ENCODE data around the gene NRG2.

DNA sequence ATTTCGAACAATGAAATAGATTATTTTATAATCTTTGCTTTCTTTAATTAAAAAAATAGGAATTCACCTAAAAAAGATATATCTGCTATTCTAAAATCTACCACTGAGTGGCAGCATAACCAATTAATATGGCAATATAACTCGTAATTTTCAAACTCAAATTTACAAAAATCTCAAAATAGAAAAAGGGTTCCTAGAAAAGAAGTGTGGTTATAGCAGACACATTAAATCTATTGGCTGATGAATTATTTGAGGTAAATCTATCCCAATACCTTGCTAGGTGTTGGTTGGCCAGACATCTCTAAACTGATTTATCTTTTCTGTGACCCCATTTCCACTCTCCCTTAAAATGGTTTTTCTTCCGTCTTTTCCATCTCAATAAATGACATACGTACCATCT is 30.2 kb upstream of the NRG2 start:
- TF ChIP-seq, protein P1, sequence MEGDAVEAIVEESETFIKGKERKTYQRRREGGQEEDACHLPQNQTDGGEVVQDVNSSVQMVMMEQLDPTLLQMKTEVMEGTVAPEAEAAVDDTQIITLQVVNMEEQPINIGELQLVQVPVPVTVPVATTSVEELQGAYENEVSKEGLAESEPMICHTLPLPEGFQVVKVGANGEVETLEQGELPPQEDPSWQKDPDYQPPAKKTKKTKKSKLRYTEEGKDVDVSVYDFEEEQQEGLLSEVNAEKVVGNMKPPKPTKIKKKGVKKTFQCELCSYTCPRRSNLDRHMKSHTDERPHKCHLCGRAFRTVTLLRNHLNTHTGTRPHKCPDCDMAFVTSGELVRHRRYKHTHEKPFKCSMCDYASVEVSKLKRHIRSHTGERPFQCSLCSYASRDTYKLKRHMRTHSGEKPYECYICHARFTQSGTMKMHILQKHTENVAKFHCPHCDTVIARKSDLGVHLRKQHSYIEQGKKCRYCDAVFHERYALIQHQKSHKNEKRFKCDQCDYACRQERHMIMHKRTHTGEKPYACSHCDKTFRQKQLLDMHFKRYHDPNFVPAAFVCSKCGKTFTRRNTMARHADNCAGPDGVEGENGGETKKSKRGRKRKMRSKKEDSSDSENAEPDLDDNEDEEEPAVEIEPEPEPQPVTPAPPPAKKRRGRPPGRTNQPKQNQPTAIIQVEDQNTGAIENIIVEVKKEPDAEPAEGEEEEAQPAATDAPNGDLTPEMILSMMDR (conservative IDR thresholded peaks at IDR 0.05; ENCODE audit: low read depth, low read length): peak; percentile 63
- TF ChIP-seq MXI1 (IDR thresholded peaks at IDR 0.05; ENCODE audit: borderline replicate concordance, low read depth, low read length) (no peak), RCOR1 (IDR thresholded peaks at IDR 0.05; ENCODE audit: insufficient replicate concordance, low read length) (no peak), POLR2A (IDR thresholded peaks at IDR 0.05; ENCODE audit: low read depth, low read length) (no peak), CEBPB (IDR thresholded peaks at IDR 0.05; ENCODE audit: low read depth, low read length) (no peak), RAD21 (IDR thresholded peaks at IDR 0.05; ENCODE audit: low read length) (peak; percentile 65), SMC3 (IDR thresholded peaks at IDR 0.05; ENCODE audit: low read depth, low read length) (peak; percentile 85), MAFK (IDR thresholded peaks at IDR 0.05; ENCODE audit: low read depth, low read length) (no peak)
- TF ChIP-seq, protein P2, sequence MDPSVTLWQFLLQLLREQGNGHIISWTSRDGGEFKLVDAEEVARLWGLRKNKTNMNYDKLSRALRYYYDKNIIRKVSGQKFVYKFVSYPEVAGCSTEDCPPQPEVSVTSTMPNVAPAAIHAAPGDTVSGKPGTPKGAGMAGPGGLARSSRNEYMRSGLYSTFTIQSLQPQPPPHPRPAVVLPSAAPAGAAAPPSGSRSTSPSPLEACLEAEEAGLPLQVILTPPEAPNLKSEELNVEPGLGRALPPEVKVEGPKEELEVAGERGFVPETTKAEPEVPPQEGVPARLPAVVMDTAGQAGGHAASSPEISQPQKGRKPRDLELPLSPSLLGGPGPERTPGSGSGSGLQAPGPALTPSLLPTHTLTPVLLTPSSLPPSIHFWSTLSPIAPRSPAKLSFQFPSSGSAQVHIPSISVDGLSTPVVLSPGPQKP (IDR thresholded peaks at IDR 0.05; ENCODE audit: borderline replicate concordance, low read depth, low read length): no peak
- TF ChIP-seq, protein P3, sequence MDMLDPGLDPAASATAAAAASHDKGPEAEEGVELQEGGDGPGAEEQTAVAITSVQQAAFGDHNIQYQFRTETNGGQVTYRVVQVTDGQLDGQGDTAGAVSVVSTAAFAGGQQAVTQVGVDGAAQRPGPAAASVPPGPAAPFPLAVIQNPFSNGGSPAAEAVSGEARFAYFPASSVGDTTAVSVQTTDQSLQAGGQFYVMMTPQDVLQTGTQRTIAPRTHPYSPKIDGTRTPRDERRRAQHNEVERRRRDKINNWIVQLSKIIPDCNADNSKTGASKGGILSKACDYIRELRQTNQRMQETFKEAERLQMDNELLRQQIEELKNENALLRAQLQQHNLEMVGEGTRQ (IDR thresholded peaks at IDR 0.05; ENCODE audit: low read depth, low read length): no peak

Measured in IMR-90 (cell line).